Panc1 (cell line): Measurements from ENCODE around the gene ODC1. TPM values are rescaled to one million over a fixed set of nuclear protein-coding genes. Genes with fewer than 3 reads are reported as not detected.

Experiments
- ATAC-seq: fragments of 200-7000 bp; cut with Tn5 transposase; 2 replicates; pipeline ENCODE4 v1.9.1; 2020; ENCODE audit warnings: mild to moderate bottlenecking, moderate library complexity
- BruUV-seq: library from RNA; stranded (reverse); fragments of 400-500 nt; replicated peaks from 2 replicates; lab custom pipeline; 2021; lab: Mats Ljungman, UMichigan
- CTCF ChIA-PET: fragments of 300-600 bp; sonication (Branson Sonifier 250); formaldehyde crosslinking; loops from one replicate; lab custom pipeline; 2022; ENCODE audit warnings: antibody characterized with exemption; lab: Charles Lee
- POLR2A ChIA-PET: fragments of 300-600 bp; sonication (Branson Sonifier 250); formaldehyde crosslinking; loops from one replicate; lab custom pipeline; 2022; ENCODE audit warnings: antibody characterized with exemption; lab: Charles Lee
- DNase-seq: peaks from one replicate; pipeline ENCODE4 v3.0.0-alpha.2; 2010; ENCODE audit warnings: low read depth, low spot score
- H3K27ac ChIP-seq: 2 replicates; pipeline ENCODE4 v1.5.1; 2011; ENCODE audit warnings: mild to moderate bottlenecking, low read length, inconsistent platforms
- H3K27me3 ChIP-seq: fragments of 200-500 bp; sonication (Bioruptor generic); 2 replicates; pipeline ENCODE4 v1.6.0; 2014; ENCODE audit warnings: low read length, inconsistent platforms; ENCODE audit not compliant: control insufficient read depth, insufficient read depth
- H3K36me3 ChIP-seq: fragments of 200-500 bp; sonication (Bioruptor generic); 2 replicates; pipeline ENCODE4 v1.5.1; 2014; ENCODE audit warnings: inconsistent platforms, mild to moderate bottlenecking, low read length, moderate library complexity; ENCODE audit not compliant: control insufficient read depth, insufficient read depth
- H3K4me1 ChIP-seq: 2 replicates; pipeline ENCODE4 v1.5.1; 2011; ENCODE audit warnings: inconsistent platforms, mild to moderate bottlenecking, low read length, moderate library complexity; ENCODE audit not compliant: control insufficient read depth, insufficient read depth
- H3K4me3 ChIP-seq, 2 experiments: 2 replicates each; pipeline ENCODE4 v1.5.1; 2011 to 2012; ENCODE audit warnings: low read depth in 2 of 2, low read length in 2 of 2, mild to moderate bottlenecking in 2 of 2, inconsistent platforms in 1 of 2, moderate library complexity in 1 of 2
- H3K9me3 ChIP-seq: fragments of 200-500 bp; sonication (Bioruptor generic); 2 replicates; pipeline ENCODE4 v1.5.1; 2014; ENCODE audit warnings: low read depth, mild to moderate bottlenecking, inconsistent platforms, low read length, moderate library complexity; ENCODE audit not compliant: control insufficient read depth, insufficient read depth
- CTCF ChIP-seq: fragments of 450-650 bp; IDR thresholded peaks from 2 replicates; pipeline ENCODE4 v1.5.1; 2017; ENCODE audit warnings: mild to moderate bottlenecking
- POLR2AphosphoS5 ChIP-seq: IDR thresholded peaks from 2 replicates; pipeline ENCODE4 v1.6.1; 2012; ENCODE audit warnings: mild to moderate bottlenecking, low read depth, low read length, moderate library complexity
- REST ChIP-seq, 2 experiments: IDR thresholded peaks; 2 replicates each; pipeline ENCODE4 v1.6.1; 2011 to 2012; ENCODE audit warnings: low read depth in 2 of 2, control low read depth in 1 of 2, low read length in 1 of 2, mild to moderate bottlenecking in 1 of 2, moderate library complexity in 1 of 2; ENCODE audit not compliant: insufficient read depth in 1 of 2
- SIN3A ChIP-seq: IDR thresholded peaks from 2 replicates; pipeline ENCODE4 v1.6.1; 2012; ENCODE audit warnings: low read depth, mild to moderate bottlenecking, low read length, moderate library complexity, borderline replicate concordance; ENCODE audit not compliant: insufficient read depth
- TCF7L2 ChIP-seq: IDR thresholded peaks from 2 replicates; pipeline ENCODE4 v1.6.1; 2011; ENCODE audit warnings: mild to moderate bottlenecking, low read depth, low read length, inconsistent platforms
- in situ Hi-C: cut with HindIII; loops from 2 replicates; pipeline ENCODE4 v1.10.0; 2016; ENCODE audit warnings: low sequenced_read_pairs, low pct_unique_long_range_greater_than_20kb
- intact Hi-C: fragments of 100-400 bp; cut with micrococcal nuclease; formaldehyde crosslinking; loops from one replicate; pipeline ENCODE4 v1.10.0; 2022; ENCODE audit not compliant: unreplicated experiment
- total RNA-seq: library from RNA; stranded (reverse); gene quantifications from one replicate; pipeline ENCODE4 v1.2.1, GENCODE V29; 2021; ENCODE audit not compliant: unreplicated experiment

ODC1 gene
- total RNA-seq, 1 experiment from 2014 or later = 159 TPM

DNA sequence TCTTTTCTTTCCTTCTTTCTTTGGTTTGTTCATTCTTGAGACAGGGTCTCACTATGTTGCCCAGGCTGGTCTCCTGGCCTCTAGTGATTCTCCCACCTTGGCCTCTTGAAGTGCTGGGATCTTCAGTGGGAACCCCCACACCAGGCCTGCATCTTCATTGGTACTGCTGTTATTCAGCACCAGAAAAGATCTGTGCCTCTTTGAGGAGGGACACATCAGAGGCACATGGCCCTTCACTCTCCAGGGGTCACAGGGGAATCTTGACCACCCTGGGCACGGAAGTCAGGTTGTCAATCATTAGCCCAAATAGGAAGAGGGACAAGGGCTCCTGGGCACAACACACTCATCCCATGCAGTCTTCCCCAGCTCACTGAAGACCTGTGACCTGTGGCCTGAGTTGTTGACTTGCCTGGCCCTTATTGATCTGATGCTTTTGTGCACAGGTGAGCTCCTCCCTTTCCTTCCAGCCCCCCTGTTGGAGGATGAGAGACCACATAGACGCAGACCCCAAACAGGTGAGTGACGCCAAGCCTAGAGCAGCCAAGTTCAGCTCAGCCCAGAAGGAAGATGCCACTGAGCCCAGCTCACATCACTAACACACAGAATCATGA, 33.0 kb upstream of the ODC1 start:
- Histone ChIP-seq H3K4me1 (no peaks in the 10 kb centered on the region), H3K27me3 (peaks cover 11% of the 10 kb centered on the region), H3K27ac (no peak overlapping the region), H3K4me3 (no peak overlapping the region), H3K9me3 (no peaks in the 10 kb centered on the region), H3K36me3 (no peaks in the 10 kb centered on the region)
- TF ChIP-seq REST (IDR thresholded peaks at IDR 0.05; ENCODE audit: insufficient read depth in 1 of 2, low read depth in 2 of 2, low read length in 1 of 2) (no peak), CTCF (no peak), POLR2AphosphoS5 (no peak), SIN3A (no peak), TCF7L2 (no peak)
- ATAC-seq = no peak
- POLR2A ChIA-PET = no interaction called here
- CTCF ChIA-PET = no interaction called here
- DNase-seq = no peak
- intact Hi-C loops = no loop called here
- no TSS peak for BruUV-seq
- in situ Hi-C loops = no loop called here

GRCh38 chr2:10480359-10480949, 32.3 kb upstream of the ODC1 start:
- no peak for TF ChIP-seq REST (IDR thresholded peaks at IDR 0.05; ENCODE audit: insufficient read depth in 1 of 2, low read depth in 2 of 2, low read length in 1 of 2)
- TF ChIP-seq TCF7L2 = no peak
- TF ChIP-seq POLR2AphosphoS5 = no peak
- TF ChIP-seq SIN3A = no peak
- TF ChIP-seq CTCF = no peak
- in situ Hi-C loops (no loop called here), intact Hi-C loops (no loop called here)
- Histone ChIP-seq H3K4me3 (no peak overlapping the region), H3K4me1 (no peaks in the 10 kb centered on the region), H3K36me3 (no peaks in the 10 kb centered on the region), H3K9me3 (no peaks in the 10 kb centered on the region), H3K27ac (no peak overlapping the region), H3K27me3 (peaks cover 9% of the 10 kb centered on the region)
- ChIA-PET POLR2A (no interaction called here), CTCF (no interaction called here)
- no TSS peak for BruUV-seq
- ATAC-seq = no peak
- no peak for DNase-seq
